H1 (cell line): Measurements from ENCODE around the gene FBXO17.

Source experiments
- EZH2 ChIP-seq: fragments of 200-600 bp; sonication (generic); IDR thresholded peaks from 2 replicates; pipeline ENCODE4 v1.7.1; 2012; ENCODE audit warnings: low read depth, mild to moderate bottlenecking, moderate library complexity, low read length, inconsistent platforms; ENCODE audit not compliant: severe bottlenecking
- POLR2A ChIP-seq, 2 experiments: IDR thresholded peaks; 1 replicate in 1 of 2; 2 replicates in 1 of 2; pipeline ENCODE4 v1.6.1; 2011; ENCODE audit warnings: low read depth in 2 of 2, low read length in 2 of 2, mild to moderate bottlenecking in 2 of 2; ENCODE audit errors: control extremely low read depth in 1 of 2
- POLR2AphosphoS5 ChIP-seq: IDR thresholded peaks from 2 replicates; pipeline ENCODE4 v1.6.1; 2011; ENCODE audit warnings: low read depth, low read length
- SRF ChIP-seq: IDR thresholded peaks from 2 replicates; pipeline ENCODE4 v1.6.1; 2011; ENCODE audit warnings: mild to moderate bottlenecking, low read depth, low read length, moderate library complexity
- TF ChIP-seq, protein P1 (sequence below), 3 experiments: IDR thresholded peaks; 1 replicate in 2 of 3; 2 replicates in 1 of 3; pipeline versions ENCODE4 v1.5.1 to v1.6.1; 2011; ENCODE audit warnings: low read length in 3 of 3, mild to moderate bottlenecking in 3 of 3, inconsistent platforms in 2 of 3, low read depth in 1 of 3, moderate library complexity in 1 of 3; ENCODE audit not compliant: insufficient read depth in 1 of 3; ENCODE audit errors: control extremely low read depth in 1 of 3

DNA sequence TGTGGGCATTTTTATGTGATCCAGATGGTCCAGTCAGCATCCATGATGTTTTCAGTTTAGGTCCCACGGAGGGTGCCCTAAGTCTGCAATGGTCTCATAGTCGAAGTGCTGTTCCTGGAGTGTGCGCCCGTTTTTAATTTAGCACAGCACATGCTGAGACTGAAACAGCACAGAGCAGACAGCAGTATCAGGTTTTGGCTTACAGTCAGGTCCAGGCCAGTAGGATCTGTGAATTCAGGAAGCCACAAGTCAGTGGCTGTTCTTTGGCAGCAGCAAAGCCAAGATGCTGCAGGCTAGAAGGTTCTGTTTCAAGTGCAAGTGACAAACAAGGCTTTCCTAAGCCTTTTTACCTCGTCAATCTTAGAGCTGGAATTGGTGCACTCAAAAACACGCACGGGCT is 38.5 kb upstream of the FBXO17 start:
- TF ChIP-seq POLR2A (IDR thresholded peaks at IDR 0.05; ENCODE audit: control extremely low read depth in 1 of 2, low read depth in 2 of 2, low read length in 2 of 2): no peak
- TF ChIP-seq, protein P1, sequence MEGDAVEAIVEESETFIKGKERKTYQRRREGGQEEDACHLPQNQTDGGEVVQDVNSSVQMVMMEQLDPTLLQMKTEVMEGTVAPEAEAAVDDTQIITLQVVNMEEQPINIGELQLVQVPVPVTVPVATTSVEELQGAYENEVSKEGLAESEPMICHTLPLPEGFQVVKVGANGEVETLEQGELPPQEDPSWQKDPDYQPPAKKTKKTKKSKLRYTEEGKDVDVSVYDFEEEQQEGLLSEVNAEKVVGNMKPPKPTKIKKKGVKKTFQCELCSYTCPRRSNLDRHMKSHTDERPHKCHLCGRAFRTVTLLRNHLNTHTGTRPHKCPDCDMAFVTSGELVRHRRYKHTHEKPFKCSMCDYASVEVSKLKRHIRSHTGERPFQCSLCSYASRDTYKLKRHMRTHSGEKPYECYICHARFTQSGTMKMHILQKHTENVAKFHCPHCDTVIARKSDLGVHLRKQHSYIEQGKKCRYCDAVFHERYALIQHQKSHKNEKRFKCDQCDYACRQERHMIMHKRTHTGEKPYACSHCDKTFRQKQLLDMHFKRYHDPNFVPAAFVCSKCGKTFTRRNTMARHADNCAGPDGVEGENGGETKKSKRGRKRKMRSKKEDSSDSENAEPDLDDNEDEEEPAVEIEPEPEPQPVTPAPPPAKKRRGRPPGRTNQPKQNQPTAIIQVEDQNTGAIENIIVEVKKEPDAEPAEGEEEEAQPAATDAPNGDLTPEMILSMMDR (IDR thresholded peaks at IDR 0.05; ENCODE audit: control extremely low read depth in 1 of 3, insufficient read depth in 1 of 3, low read depth in 1 of 3, low read length in 3 of 3): no peak
- TF ChIP-seq POLR2AphosphoS5: no peak
- TF ChIP-seq EZH2: no peak
- TF ChIP-seq SRF: no peak
